NCI-H774 (cell line): Measurements from ENCODE around the gene PTGER2.
A peak's percentile ranks its signal among the peaks of the same experiment; 100 is the strongest.

Experiments
- DNase-seq: peaks from one replicate; lab custom pipeline; 2025; lab: John Stamatoyannopoulos, UW

The PTGER2 gene, protein sequence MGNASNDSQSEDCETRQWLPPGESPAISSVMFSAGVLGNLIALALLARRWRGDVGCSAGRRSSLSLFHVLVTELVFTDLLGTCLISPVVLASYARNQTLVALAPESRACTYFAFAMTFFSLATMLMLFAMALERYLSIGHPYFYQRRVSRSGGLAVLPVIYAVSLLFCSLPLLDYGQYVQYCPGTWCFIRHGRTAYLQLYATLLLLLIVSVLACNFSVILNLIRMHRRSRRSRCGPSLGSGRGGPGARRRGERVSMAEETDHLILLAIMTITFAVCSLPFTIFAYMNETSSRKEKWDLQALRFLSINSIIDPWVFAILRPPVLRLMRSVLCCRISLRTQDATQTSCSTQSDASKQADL

DNA sequence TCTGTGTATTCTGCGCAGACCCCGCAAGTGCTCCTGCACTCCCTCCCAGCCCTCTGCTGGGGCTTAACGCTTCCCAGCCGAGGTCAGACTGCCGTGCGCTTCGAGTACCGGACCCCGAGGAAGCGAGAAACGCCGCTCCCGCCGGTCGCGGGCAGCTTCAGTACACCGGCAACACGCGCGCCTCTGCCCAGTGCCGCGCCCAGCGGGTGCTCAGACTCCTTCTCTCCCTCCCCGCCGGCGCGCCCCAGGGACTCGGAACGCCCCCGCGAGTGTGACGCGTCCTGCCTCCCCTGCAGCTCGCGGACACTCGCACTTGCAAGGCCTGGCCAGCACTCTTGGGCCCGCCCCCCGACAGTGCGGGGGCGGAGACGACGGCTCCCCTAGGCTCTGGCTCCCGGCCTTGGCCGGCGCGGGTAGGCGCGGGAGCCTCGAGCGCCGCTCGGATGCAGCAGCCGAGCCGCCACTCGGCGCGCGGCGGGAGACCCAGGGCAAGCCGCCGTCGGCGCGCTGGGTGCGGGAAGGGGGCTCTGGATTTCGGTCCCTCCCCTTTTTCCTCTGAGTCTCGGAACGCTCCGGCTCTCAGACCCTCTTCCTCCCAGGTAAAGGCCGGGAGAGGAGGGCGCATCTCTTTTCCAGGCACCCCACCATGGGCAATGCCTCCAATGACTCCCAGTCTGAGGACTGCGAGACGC is at the start of gene PTGER2:
Gene PTGER2 (plus strand): TSS at position 410 of the 692 bp plus-strand sequence. CDS start 237 bp downstream, at position 647.
- peak; percentile 60 for DNase-seq

- no peak for DNase-seq
These were observed 48.9 kb upstream of the PTGER2 start for GRCh38 chr14:52265253-52265652.

DNA sequence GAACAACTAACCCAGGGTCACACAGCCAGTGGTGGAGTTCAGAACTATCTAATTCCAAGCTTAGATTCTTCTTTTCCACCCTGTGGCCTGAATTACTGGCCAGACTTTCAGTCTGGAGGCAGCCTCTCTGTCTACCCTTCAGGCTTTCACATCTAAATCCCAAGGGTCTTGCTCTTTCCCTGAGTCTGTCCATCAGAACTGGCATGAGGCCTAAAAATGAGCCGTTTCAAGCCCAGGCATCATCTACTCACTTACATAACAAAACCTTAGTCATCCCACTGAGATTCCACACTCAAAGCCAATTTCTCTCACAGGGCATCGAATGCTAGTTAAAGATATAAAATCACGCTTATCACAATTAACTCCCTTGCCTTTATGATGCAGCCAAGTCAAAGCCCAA is 47.9 kb upstream of the PTGER2 start:
- DNase-seq = no peak

- no peak for DNase-seq
These were observed 47.3 kb upstream of the PTGER2 start for GRCh38 chr14:52266782-52267181.

GRCh38 chr14:52267501-52268278 is 46.4 kb upstream of the PTGER2 start, which contains the start of gene PTGDR:
TSS of gene PTGDR (plus strand) at chr14:52267698. CDS start at chr14:52267815, 117 bp downstream.
- DNase-seq = no peak

GRCh38 chr14:52268279-52269061 is 45.6 kb upstream of the PTGER2 start:
- no peak for DNase-seq

- no peak for DNase-seq
These were observed 45.0 kb upstream of the PTGER2 start for GRCh38 chr14:52269100-52269499.

DNA sequence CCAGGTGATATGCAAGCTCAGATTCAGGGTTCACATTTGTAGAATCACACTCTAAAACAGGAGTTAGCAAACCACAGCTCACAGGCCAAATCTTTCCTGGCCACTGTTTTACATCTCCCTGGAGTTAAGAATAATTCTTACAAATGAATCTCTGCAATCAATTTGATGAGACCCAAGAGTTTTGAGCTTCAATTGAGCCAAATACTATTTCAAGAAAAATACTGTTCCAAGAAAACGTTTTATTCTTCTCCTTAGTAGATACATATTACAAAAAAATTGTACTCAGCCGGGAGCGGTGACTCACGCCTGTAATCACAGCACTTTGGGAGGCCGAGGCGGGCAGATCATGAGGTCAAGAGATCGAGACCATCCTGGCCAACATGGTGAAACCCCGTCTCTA is 44.1 kb upstream of the PTGER2 start:
- DNase-seq = no peak

- DNase-seq = no peak
These were observed 42.6 kb upstream of the PTGER2 start for GRCh38 chr14:52271538-52271937.

GRCh38 chr14:52272375-52272774 is 41.7 kb upstream of the PTGER2 start:
- no peak for DNase-seq

GRCh38 chr14:52275372-52275771 is 38.7 kb upstream of the PTGER2 start:
- DNase-seq = no peak

DNA sequence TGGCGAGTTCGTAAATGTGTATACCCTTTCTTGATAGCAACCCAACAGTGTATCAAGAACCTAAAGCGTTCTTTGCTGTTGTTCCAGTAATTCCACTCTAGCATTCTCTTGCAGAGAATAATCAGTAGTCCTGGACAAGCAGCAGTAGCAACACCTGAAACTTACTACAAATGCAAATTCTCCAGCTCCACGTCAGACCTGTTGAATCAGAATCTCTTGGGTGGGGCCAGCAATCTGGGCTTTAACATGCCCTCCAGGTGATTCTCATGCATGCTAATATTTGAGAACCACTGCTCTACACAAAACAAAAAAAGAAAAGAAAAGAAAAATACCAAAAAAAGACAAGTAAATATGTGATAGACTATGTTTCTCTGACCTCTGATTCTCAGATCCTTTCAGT is 36.6 kb upstream of the PTGER2 start:
- no peak for DNase-seq

DNA sequence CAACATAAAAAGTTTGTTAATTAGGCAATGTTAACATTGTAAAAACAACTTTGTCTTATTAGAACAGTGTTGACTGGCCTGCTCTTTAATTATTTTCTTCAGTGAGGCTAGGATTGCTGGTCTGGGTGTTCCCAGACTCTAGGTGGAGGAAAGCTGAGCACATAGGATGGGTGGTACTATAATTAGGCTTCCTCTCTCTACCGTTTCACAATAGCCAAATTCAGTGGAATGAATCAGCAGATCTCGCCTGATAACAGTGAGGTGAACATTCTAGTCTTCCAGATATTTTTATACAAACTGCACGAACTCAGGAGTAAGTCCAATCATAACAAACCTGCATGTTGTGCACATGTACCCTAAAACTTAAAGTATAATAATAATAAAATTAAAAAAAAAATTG is 34.7 kb upstream of the PTGER2 start:
- DNase-seq = no peak

DNA sequence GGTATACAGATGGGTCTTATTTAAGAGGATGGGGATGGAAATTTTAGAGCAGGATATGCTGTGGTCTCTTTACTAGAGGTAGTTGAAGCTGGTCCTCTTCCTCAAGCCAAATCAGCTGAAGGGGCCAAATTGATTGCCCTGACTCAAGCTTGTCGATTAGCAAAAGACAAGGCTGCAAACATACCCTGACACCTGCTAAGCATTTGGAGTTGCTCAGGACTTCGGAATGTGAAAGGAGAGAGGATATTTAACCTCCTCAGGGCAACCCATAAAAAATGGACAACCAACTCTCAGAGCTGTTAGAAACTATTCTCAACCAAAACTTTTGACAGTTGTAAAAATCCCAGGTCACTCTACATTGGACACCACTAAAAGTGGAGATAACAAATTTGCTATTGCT is 31.0 kb upstream of the PTGER2 start:
- no peak for DNase-seq

DNA sequence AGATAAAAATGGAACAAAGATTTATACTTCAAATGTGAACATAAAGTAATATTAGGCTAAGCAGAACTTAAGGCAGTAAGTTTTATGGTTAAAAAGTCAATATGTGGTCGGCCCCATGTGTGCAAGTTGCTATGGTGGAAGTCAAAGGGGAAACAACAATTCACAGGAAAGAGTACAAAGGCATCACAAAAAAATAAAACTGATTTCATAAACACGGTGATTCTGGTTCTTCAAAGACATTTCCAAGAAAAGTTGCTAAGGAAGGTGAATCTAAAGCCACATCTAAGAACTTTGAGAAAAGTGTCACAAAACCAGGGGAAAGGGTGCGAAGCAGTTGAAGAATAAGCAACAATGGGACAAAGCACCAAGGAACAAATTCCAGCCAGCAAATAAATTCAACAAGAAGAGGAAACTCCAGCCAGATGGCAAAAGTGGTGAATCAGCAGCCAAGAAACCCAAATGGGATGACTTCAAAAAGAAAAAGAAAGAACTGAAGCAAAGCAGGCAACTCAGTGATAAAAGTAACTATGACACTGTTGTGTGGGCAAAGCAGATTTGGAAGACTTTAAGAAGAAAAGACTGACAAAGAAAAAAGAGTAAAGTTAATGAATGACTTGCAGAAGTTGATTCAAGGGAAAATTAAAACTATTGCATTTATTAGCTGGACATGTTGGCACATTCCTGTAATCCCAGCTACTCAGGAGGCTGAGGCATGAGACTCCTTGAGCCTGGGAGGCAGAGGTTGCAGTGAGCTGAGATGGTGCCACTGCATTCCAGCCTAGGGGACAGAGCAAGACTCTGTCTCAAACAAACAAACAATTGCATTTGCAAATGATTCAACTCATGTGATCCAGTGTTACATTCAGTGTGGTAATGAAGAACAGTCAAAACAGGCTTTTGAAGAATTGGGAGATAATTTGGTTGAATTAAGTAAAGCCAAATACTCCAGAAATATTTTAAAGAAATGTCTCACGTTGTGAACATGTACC is 27.2 kb upstream of the PTGER2 start:
- no peak for DNase-seq

DNA sequence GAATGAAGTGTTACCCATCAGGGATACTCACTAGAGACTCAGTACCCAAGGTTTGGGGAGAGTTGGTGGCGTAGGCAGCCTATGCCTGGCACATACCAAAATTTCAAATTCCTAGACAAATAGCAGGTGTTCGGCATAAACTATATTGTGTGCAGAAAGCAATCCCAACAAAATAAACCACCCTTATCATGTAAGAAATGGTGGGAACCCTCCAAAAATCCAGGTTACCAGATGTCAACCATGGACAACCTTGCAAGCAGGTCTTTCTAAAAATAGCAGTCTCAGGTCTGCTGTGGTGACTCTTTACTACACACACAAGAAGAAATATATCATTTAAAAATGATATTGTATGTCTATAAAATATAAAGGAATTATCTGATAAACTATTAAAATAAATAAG is 17.7 kb upstream of the PTGER2 start:
- DNase-seq = no peak

GRCh38 chr14:52298795-52299194 is 15.3 kb upstream of the PTGER2 start:
- no peak for DNase-seq

DNA sequence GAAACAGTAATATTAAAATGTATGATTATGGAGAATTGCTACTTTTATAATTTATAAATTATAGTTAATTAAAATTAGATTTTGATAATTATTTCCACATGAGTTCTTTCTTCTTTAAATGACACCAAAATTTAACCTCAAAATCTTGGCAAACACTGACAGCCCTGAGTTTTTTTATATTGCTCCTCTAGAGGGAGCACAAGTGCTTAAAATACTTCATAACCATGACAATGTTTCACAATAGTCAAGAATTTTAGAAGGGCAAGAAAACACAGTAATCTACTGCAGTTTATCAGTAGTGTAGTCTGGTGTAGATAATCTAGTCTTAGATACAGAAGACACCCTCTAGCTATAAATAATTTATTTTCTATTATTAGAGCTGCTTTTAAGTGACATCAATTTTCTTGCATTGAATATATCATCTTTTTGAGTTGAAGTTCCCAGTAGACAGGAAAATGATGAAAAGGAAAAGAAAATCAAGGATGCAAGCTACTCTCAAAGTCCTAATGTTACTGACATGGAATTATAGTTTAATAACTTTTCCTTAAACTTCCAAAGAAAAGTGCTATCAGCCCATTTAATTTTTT is 14.3 kb upstream of the PTGER2 start:
- DNase-seq = no peak

GRCh38 chr14:52303236-52303635 is 10.9 kb upstream of the PTGER2 start:
- DNase-seq = no peak

GRCh38 chr14:52304248-52304904 is 9.7 kb upstream of the PTGER2 start:
- DNase-seq = no peak
